HG02981 (cell line): Measurements from ENCODE around the gene IL1RAPL2.

ENCODE experiments used
- ATAC-seq: cut with Tn5 transposase; IDR thresholded peaks from one replicate; pipeline ENCODE4 v1.9.1; 2021; ENCODE audit warnings: mild to moderate bottlenecking, moderate library complexity; ENCODE audit not compliant: unreplicated experiment

Gene IL1RAPL2

DNA sequence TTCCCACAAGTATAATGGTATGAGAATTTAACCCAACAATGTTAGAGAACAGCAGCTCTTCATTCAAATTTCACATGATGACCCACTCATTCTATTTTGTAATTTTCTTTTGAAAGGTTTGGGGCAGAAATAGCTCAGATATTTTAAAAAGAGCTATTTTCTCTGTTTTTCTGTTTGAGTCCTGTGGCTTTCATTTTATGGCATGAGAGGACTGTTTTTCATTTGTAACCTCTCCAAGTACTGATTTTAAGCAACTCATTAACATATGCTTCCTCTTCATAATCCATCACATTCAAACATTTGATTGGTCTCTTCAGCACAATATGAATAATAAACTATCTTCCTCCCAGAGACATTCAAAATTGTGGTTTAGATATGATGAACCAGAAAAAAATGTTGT lies 783.5 kb downstream of the IL1RAPL2 start:
- no peak for ATAC-seq

- no peak for ATAC-seq
Observed at GRCh38 chrX:105375816-105376215, 809.8 kb downstream of the IL1RAPL2 start.

- no peak for ATAC-seq
Observed at GRCh38 chrX:105424729-105425128, 858.7 kb downstream of the IL1RAPL2 start.

- ATAC-seq = no peak
Observed at GRCh38 chrX:105451401-105451800, 885.4 kb downstream of the IL1RAPL2 start.

DNA sequence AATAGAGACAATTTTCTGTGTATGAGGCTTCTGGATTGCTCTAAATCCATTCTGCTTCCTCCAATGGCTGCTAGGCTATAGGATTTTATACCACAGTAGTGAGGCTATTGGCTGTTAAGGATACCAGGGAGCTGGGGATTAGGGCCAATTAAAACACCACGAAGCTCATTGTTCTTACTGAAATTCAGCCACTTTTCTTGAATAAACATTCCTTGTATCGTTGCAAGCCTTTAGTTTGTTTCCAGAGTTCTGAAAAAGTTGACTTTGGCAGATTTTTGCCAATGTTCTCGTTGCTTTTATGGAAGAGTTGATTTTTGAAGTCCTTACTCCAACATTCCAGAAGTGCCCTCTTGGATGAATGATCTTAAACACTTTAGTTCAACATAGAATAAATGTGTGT lies 892.8 kb downstream of the IL1RAPL2 start:
- no peak for ATAC-seq

DNA sequence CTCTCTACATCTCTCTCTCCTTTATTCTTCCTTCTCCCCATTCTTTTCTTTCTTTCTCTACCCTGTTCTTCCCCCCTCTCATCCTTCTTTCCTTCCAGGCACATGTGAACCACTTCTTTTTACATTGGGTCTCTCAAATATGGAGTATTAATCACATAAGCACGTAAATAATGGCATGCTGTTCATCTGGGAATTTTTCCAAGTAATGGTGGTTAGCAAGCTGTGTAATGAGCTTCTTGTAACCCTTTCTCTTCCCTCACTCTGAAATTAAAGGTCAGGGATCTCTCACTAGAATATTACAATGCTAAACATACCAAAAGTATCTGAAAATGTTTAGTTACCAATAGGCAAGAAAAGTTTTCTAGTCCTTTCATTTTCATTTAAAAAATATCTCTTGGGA lies 894.4 kb downstream of the IL1RAPL2 start:
- no peak for ATAC-seq

- no peak for ATAC-seq
Observed at GRCh38 chrX:105461016-105461415, 895.0 kb downstream of the IL1RAPL2 start.

DNA sequence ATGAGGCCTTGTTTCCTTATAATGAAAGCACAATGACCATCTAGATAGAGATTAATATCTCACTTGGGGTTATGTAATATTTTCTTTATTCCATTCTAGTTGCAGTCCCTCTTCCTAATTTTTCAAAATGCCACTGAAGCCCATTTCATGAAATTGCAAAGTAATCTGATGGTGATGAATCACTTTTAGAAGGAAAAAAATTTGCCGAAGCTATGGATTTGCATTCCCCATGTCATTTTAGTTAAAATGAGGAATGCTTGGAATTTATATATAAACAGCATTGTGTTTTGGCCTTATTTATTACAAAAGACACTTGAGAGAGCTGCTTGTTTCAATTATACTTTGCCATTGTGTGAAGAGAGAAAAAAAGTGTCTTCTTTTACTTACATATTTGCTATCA lies 896.2 kb downstream of the IL1RAPL2 start:
- no peak for ATAC-seq

GRCh38 chrX:105463473-105463872 lies 897.5 kb downstream of the IL1RAPL2 start:
- ATAC-seq = no peak

GRCh38 chrX:105464618-105465017 lies 898.6 kb downstream of the IL1RAPL2 start:
- no peak for ATAC-seq

DNA sequence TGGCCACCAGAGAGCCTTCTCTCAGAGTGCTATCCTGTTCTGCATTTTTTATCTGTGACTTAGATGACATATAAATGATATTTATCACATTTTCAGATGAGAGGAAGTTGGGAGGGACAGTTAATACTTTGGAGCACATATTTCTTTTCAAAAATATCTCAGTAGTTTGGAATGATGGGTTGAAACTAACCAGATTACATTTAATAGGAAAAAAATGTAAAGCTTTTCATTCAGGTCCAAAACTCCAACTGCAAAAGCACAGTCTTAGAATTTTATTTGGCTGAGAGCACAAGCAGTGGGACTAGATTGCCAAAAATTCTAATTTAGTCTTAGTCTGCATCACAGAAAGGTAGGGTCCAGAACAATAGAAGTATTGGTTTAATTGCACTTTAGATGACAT lies 902.7 kb downstream of the IL1RAPL2 start:
- ATAC-seq = no peak

- ATAC-seq = no peak
Observed at GRCh38 chrX:105471597-105471996, 905.6 kb downstream of the IL1RAPL2 start.

- no peak for ATAC-seq
Observed at GRCh38 chrX:105475801-105476200, 909.8 kb downstream of the IL1RAPL2 start.

DNA sequence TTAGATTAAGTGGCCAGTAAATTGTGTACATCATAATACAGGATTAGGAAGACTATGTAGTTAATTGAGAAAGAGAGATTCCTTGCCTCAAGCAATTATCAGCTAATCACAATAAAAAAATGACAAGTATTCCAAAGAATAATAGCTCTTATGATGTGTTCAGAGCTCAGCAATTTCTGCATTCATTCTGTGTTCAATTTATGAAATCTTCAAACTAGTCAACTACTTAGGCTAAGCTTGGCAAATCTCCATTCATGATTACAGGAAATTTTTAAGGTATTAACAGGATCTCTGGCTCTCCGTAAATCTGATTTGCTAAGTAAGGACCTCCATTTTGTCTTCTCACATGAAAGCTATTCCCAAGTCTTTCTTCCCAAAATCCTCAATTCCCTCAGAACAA lies 911.4 kb downstream of the IL1RAPL2 start:
- no peak for ATAC-seq

GRCh38 chrX:105480646-105481310 lies 914.8 kb downstream of the IL1RAPL2 start:
- no peak for ATAC-seq

DNA sequence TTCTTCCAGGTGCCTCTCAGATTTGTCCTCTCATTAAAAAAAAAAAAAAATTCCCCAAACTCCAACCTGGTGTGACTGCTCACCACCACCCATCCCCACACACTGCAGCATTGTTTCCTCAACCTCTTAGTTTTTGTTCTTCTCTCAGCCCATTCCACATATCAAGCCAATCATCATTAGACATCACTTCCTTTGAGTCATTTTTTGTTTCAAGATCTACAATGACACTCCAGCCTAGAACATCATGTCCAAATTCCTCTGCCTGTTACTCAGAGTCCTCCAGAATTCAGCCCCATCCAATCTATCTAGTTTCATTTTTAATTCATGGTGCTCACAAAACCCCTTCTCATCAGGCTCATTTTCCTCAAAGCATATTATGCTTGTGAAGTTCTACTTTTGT lies 917.0 kb downstream of the IL1RAPL2 start:
- no peak for ATAC-seq

- ATAC-seq = no peak
Observed at GRCh38 chrX:105488716-105489115, 922.7 kb downstream of the IL1RAPL2 start.

DNA sequence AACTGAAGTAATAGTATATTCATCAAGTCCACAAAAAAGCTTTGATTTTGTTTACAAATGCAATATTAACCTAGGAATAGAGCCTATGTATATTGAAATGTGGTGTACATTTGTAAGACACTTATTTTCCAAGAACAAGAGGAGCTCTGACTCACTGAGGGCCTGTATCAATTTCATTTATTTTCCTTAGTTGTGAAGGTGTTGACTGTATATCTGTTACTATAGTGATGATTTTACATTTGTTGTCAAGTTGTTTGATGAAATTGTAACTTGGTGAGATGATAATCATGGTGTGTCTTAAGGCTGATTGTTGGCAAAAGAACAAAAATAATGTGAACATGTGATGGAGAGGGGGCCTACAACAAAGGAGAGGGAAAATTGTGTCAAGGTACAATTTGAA lies 929.4 kb downstream of the IL1RAPL2 start:
- no peak for ATAC-seq

GRCh38 chrX:105502336-105502735 lies 936.3 kb downstream of the IL1RAPL2 start:
- no peak for ATAC-seq

DNA sequence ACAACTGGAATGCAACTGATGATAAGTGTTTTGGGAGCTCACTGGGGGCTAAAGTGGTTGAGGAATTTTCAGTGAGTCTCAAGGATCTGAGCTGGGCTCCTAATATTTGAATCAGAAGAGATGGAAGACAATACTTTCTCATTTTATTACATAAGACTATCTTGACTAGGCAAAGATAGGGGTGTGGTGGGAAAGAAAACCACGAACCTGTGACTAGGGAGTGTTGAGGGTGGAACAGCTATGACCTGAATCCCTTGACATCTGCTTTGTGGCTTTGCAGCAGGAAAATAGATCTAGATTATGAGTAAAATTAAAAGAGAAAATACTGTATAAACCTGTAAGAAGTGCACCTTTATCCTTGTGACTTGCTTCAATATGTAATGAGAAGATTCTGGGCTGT lies 949.6 kb downstream of the IL1RAPL2 start:
- ATAC-seq = no peak

GRCh38 chrX:105526431-105526830 lies 960.4 kb downstream of the IL1RAPL2 start:
- no peak for ATAC-seq

DNA sequence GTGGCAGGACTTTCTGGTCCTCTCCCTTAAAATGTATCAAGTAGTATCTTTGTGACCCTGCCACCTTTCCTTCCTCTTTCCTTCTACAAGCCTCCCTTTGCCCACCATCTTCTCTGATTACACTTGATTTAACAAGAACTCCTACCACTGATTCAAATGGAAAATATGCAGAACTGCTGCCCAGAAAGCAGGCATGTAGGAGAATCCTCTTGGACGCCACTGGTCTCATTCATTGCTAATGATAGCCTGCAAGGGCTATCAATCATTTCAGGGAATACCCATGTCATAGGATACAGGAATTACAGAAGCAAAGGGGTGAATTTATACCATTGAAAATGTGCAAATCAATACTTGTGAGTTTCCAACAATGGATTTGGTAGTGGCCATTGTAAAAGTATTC lies 961.8 kb downstream of the IL1RAPL2 start:
- no peak for ATAC-seq

DNA sequence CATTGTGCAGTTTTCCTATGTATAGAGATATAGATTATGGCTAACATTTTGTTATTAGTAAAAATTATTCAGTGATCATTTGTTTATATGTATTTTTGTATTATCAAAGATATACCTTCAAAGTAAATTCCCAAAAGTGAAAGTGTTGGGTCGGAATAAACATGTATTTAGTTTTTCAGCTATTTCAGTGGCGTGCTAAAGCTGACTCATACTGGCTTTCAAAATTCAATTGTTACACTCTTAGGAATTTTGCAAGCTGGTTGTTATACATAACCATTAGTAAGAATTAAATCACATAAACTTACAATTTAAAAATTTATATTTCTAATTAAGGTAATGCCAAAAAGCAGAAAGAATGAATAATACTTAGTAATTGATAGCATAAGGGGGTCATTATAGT lies 968.0 kb downstream of the IL1RAPL2 start:
- ATAC-seq = no peak
